Type B pancreatic cell (in vitro differentiated cells): ENCODE results near the gene BUD31. TPM values are rescaled to one million over a fixed set of nuclear protein-coding genes. Genes with fewer than 3 reads are reported as not detected.
"Not testable (repeated sequence)": the region's sequence is repeated elsewhere in the genome, so short reads cannot be mapped to it uniquely, and the experiment has no call there.

ENCODE experiments used
- DNase-seq: peaks from one replicate; pipeline ENCODE4 v3.0.0; 2021; ENCODE audit warnings: mixed read lengths; ENCODE audit not compliant: unreplicated experiment; ENCODE audit errors: extremely low spot score
- H3K27ac Mint-ChIP-seq: 2 replicates; pipeline ENCODE4 v1.8.0; 2021; ENCODE audit warnings: mild to moderate bottlenecking, mixed read lengths
- H3K27me3 Mint-ChIP-seq: 2 replicates; pipeline ENCODE4 v1.8.0; 2021; ENCODE audit warnings: mixed read lengths
- H3K36me3 Mint-ChIP-seq: 2 replicates; pipeline ENCODE4 v1.8.0; 2021; ENCODE audit warnings: mixed read lengths
- H3K4me1 Mint-ChIP-seq: one replicate; pipeline ENCODE4 v1.8.0; 2021; ENCODE audit warnings: mixed read lengths; ENCODE audit not compliant: unreplicated experiment
- H3K4me3 Mint-ChIP-seq: 2 replicates; pipeline ENCODE4 v1.8.0; 2021; ENCODE audit warnings: mild to moderate bottlenecking, mixed read lengths
- H3K9me3 Mint-ChIP-seq: 2 replicates; pipeline ENCODE4 v1.8.0; 2021; ENCODE audit warnings: mixed read lengths
- total RNA-seq: library from RNA; stranded (reverse); gene quantifications from 2 replicates; pipeline ENCODE4 v1.2.1, GENCODE V29; 2021; ENCODE audit warnings: low replicate concordance
- TF ChIP-seq, protein P1 (sequence below): fragments of 200-600 bp; sonication (generic); conservative IDR thresholded peaks from 2 replicates; pipeline ENCODE4 v1.5.0; 2021; ENCODE audit warnings: antibody characterized with exemption, mild to moderate bottlenecking

The BUD31 gene
- total RNA-seq, 1 donor from 2014 or later, result 102 TPM

DNA sequence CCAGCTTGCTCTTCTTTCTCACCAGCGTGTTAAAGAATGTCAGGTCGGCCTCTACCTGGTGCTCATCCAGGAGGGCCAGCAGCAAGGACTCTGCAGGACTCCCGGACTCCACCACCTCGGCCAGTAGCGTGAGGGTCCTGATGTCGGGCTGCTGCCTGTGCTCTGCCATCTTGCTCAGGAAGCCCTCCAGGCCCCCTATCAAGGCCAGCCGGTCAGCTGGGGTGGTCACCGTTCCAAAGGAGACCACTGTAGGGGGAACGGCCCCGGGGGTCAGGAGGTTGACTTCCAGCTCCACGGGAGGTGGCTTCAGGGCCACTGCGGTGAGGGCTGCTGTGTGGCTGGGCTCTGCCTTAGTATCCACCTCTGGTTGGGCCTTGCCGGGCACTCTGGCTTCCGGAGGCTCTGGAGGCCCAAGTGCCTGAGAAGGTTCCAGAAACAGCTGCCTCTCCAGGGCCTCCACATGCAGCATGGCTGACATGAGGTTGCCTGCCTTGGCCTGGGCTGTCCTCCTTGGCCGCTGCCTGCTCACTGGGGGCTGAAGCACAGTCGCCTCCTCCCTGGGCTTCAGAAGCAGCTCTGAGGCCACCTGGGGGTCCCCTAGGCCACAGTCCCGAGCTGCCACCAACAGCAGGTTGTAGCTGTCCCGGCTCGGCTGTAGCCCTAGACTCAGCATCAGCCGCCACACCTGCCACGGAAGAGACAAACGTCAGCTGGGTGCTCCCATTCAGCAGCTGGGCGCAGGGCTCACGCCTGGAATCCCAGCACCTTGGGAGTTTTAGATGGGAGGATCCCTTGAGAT lies 16.4 kb downstream of the BUD31 start:
- H3K27me3 Mint-ChIP-seq, result no peaks in the 10 kb centered on the region
- no peak overlapping the region for H3K4me3 Mint-ChIP-seq
- no peaks in the 10 kb centered on the region for H3K9me3 Mint-ChIP-seq
- H3K27ac Mint-ChIP-seq, result no peak overlapping the region
- H3K36me3 Mint-ChIP-seq, result peaks cover 5% of the 10 kb centered on the region
- TF ChIP-seq, protein P1, sequence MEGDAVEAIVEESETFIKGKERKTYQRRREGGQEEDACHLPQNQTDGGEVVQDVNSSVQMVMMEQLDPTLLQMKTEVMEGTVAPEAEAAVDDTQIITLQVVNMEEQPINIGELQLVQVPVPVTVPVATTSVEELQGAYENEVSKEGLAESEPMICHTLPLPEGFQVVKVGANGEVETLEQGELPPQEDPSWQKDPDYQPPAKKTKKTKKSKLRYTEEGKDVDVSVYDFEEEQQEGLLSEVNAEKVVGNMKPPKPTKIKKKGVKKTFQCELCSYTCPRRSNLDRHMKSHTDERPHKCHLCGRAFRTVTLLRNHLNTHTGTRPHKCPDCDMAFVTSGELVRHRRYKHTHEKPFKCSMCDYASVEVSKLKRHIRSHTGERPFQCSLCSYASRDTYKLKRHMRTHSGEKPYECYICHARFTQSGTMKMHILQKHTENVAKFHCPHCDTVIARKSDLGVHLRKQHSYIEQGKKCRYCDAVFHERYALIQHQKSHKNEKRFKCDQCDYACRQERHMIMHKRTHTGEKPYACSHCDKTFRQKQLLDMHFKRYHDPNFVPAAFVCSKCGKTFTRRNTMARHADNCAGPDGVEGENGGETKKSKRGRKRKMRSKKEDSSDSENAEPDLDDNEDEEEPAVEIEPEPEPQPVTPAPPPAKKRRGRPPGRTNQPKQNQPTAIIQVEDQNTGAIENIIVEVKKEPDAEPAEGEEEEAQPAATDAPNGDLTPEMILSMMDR, result no peak
- DNase-seq, result no peak
- H3K4me1 Mint-ChIP-seq, result no peaks in the 10 kb centered on the region

DNA sequence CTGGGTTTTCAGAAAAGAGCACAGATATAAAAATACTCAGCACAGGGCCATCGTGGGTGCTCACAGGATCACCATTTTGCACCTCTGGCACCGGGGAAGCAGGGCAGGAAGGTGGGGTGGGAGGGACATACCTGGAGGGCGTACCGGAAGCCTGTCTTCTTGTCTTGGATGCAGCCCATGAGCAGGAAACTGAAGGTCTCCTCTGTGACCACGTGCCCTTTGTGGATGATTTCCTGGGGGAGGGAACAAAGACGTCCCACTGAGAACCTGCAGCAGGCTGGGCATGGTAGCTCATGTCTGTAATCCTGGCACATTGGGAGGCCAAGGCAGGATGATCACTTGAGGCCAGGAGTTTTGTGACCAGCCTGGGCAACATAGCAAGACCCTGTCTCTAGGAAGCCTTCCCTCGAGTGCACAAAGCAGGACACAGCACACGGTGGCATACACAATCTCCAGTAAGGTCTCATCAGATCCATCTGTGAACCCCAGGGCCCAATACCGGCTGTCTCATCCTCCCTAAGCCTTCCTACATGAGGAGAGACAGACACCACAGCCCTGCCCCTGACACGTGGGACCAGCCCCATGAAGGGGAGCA lies 20.3 kb downstream of the BUD31 start:
- Mint-ChIP-seq H3K36me3 (peaks cover 3% of the 10 kb centered on the region), H3K4me1 (no peaks in the 10 kb centered on the region), H3K27me3 (no peaks in the 10 kb centered on the region), H3K9me3 (no peaks in the 10 kb centered on the region), H3K27ac (no peak overlapping the region), H3K4me3 (no peak overlapping the region)
- TF ChIP-seq, protein P1, result no peak
- DNase-seq, result no peak

DNA sequence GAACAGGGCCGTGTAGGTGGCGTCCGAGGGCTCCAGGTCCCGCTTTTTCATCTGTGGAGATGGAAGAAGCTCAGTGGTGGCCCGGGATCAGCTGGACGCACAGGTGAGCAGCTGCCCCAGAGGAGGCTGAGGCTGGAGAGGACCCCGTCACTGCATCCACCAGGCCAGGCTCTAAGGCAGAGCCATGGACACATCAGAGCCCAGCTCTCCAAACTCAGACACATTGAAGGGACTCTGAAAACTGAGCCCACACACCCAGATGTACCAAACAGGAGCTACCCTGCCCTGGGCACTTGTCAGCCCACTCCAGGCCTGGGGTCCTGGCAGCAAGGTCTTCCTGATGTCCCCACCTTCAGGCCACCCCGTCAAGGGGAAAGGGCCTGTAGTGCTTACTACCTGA lies 21.0 kb downstream of the BUD31 start:
- H3K36me3 Mint-ChIP-seq, result peaks cover 3% of the 10 kb centered on the region
- no peak for DNase-seq
- no peak overlapping the region for H3K4me3 Mint-ChIP-seq
- H3K4me1 Mint-ChIP-seq, result no peaks in the 10 kb centered on the region
- H3K27me3 Mint-ChIP-seq, result no peaks in the 10 kb centered on the region
- TF ChIP-seq, protein P1, result no peak
- H3K9me3 Mint-ChIP-seq, result no peaks in the 10 kb centered on the region
- no peak overlapping the region for H3K27ac Mint-ChIP-seq

DNA sequence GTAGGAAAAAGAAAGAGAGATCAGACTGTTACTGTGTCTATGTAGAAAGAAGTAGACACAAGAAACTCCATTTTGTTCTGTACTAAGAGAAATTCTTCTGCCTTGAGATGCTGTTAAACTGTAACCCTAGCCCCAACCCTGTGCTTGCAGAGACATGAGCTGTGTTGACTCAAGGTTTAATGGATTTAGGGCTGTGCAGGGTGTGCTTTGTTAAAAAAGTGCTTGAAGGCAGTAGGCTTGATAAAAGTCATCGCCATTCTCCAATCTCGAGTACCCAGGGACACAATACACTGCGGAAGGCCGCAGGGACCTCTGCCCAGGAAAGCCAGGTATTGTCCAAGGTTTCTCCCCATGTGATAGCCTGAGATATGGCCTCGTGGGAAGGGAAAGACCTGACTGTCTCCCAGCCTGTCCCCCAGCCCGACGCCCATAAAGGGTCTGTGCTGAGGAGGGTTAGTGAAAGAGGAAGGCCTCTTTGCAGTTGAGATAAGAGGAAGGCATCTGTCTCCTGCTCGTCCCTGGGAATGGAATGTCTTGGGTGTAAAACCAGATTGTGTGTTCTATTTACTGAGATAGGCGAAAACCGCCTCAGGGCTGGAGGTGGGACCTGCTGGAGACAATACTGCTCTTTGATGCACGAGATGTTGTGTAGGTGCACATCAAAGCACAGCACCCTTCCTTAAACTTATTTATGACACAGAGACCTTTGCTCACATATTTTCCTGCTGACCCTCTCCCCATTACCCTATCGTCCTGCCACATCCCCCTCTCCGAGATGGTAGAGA lies 23.2 kb downstream of the BUD31 start:
- H3K27me3 Mint-ChIP-seq, DNase-seq, H3K4me3 Mint-ChIP-seq, H3K36me3 Mint-ChIP-seq, H3K4me1 Mint-ChIP-seq, H3K9me3 Mint-ChIP-seq: not testable (repeated sequence)
- H3K27ac Mint-ChIP-seq, result peak overlapping the region; percentile 72

DNA sequence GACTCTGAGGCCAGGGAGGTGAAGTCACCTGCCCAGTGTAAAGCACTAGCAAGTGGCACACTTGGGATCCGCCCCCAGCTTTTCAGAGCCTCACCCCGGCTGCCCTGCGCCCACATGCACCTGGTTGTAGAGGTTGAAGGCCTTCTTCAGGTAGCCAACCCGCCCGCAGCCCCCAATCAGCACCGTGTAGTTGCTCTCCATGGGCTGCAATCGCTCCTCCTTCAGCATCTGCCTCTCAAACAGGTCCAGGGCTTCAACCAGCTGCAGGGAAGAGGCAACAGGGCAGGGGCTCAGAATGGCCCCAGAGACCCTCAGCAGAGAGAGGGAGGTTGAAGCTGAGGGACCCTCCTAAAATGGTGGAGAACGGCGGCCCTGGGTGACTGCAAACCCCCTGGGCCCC lies 24.4 kb downstream of the BUD31 start:
- H3K27ac Mint-ChIP-seq, result no peak overlapping the region
- no peak overlapping the region for H3K4me3 Mint-ChIP-seq
- DNase-seq, result no peak
- no peaks in the 10 kb centered on the region for H3K9me3 Mint-ChIP-seq
- H3K36me3 Mint-ChIP-seq, result peaks cover 3% of the 10 kb centered on the region
- no peaks in the 10 kb centered on the region for H3K4me1 Mint-ChIP-seq
- TF ChIP-seq, protein P1, result no peak
- H3K27me3 Mint-ChIP-seq, result no peaks in the 10 kb centered on the region
